HepG2 (cell line): Measurements from ENCODE around the gene SLC43A1. TPM values are rescaled to one million over a fixed set of nuclear protein-coding genes. Genes with fewer than 3 reads are reported as not detected.

Source experiments
- AHDC1 ChIP-seq: sonication (generic); formaldehyde crosslinking; IDR thresholded peaks from 2 replicates; pipeline ENCODE4 v1.5.1; 2020; ENCODE audit warnings: mild to moderate bottlenecking, missing genetic modification reagents, borderline replicate concordance
- ARID3A ChIP-seq: IDR thresholded peaks from 2 replicates; pipeline ENCODE4 v1.6.1; 2012; ENCODE audit warnings: low read depth, low read length, improper control_type of control experiment
- BORCS8-MEF2B ChIP-seq: sonication (generic); formaldehyde crosslinking; IDR thresholded peaks from 2 replicates; pipeline ENCODE4 v1.8.0; 2022; ENCODE audit warnings: mild to moderate bottlenecking, missing genetic modification reagents
- BRF2 ChIP-seq: sonication (generic); formaldehyde crosslinking; IDR thresholded peaks from 2 replicates; pipeline ENCODE4 v1.8.1; 2022; ENCODE audit warnings: mild to moderate bottlenecking, missing genetic modification reagents
- CBX2 ChIP-seq, 2 experiments: fragments of 200-600 bp in 1 of 2; sonication (generic); formaldehyde crosslinking in 1 of 2; IDR thresholded peaks; 2 replicates each; pipeline versions ENCODE4 v1.7.0 to v1.8.1; 2018 to 2022; ENCODE audit warnings: low read depth in 2 of 2, low read length in 1 of 2, mild to moderate bottlenecking in 1 of 2, missing genetic modification reagents in 1 of 2
- FOXO1 ChIP-seq: sonication (generic); formaldehyde crosslinking; IDR thresholded peaks from 2 replicates; pipeline ENCODE4 v1.4.0; 2020; ENCODE audit warnings: missing genetic modification reagents
- GABPB1 ChIP-seq: IDR thresholded peaks from 2 replicates; pipeline ENCODE4 v1.6.1; 2016; ENCODE audit warnings: mild to moderate bottlenecking, missing genetic modification reagents, moderate library complexity, missing compliant biosample characterization
- HNF4G ChIP-seq, 2 experiments: sonication (generic) in 1 of 2; formaldehyde crosslinking in 1 of 2; IDR thresholded peaks; 2 replicates each; pipeline versions ENCODE4 v1.4.0 to v1.6.1; 2011 to 2020; ENCODE audit warnings: borderline replicate concordance in 2 of 2, low read depth in 2 of 2, mild to moderate bottlenecking in 2 of 2, low read length in 1 of 2, missing genetic modification reagents in 1 of 2, moderate library complexity in 1 of 2
- KLF16 ChIP-seq, 2 experiments: sonication (generic) in 1 of 2; formaldehyde crosslinking in 1 of 2; IDR thresholded peaks; 2 replicates each; pipeline versions ENCODE4 v1.6.1 to v1.8.0; 2016 to 2023; ENCODE audit warnings: missing genetic modification reagents in 2 of 2, missing compliant biosample characterization in 1 of 2
- MIER3 ChIP-seq: IDR thresholded peaks from 2 replicates; pipeline ENCODE4 v1.6.1; 2016; ENCODE audit warnings: missing compliant biosample characterization, borderline replicate concordance
- NFATC3 ChIP-seq: sonication (generic); formaldehyde crosslinking; IDR thresholded peaks from 2 replicates; pipeline ENCODE4 v1.5.1; 2020; ENCODE audit warnings: mild to moderate bottlenecking, missing genetic modification reagents
- SMAD1 ChIP-seq: sonication (generic); formaldehyde crosslinking; IDR thresholded peaks from 2 replicates; pipeline ENCODE4 v1.4.0; 2020; ENCODE audit warnings: missing genetic modification reagents, low read depth, mild to moderate bottlenecking, borderline replicate concordance
- TOPORS ChIP-seq: sonication (generic); formaldehyde crosslinking; IDR thresholded peaks from 2 replicates; pipeline ENCODE4 v1.8.0; 2023; ENCODE audit warnings: mild to moderate bottlenecking, missing genetic modification reagents
- ZNF180 ChIP-seq: sonication (generic); formaldehyde crosslinking; IDR thresholded peaks from 2 replicates; pipeline ENCODE4 v1.4.0; 2020; ENCODE audit warnings: low read depth, missing genetic modification reagents, borderline replicate concordance
- ZNF264 ChIP-seq: sonication (generic); formaldehyde crosslinking; IDR thresholded peaks from 2 replicates; pipeline ENCODE4 v1.4.0; 2020; ENCODE audit warnings: missing genetic modification reagents
- ZNF350 ChIP-seq: sonication (generic); formaldehyde crosslinking; IDR thresholded peaks from 2 replicates; pipeline ENCODE4 v1.4.0; 2020; ENCODE audit warnings: mild to moderate bottlenecking, low read depth, missing genetic modification reagents, borderline replicate concordance
- ZNF773 ChIP-seq: sonication (generic); formaldehyde crosslinking; IDR thresholded peaks from 2 replicates; pipeline ENCODE4 v1.4.0; 2020; ENCODE audit warnings: missing genetic modification reagents, borderline replicate concordance
- ZNF792 ChIP-seq: IDR thresholded peaks from 2 replicates; pipeline ENCODE4 v1.6.1; 2016
- ZSCAN5A ChIP-seq: sonication (generic); formaldehyde crosslinking; IDR thresholded peaks from 2 replicates; pipeline ENCODE4 v1.8.0; 2022; ENCODE audit warnings: mild to moderate bottlenecking, missing genetic modification reagents, borderline replicate concordance
- polyA plus RNA-seq, 8 experiments: library from polyadenylated mRNA; depleted of rRNA in 3 of 8; stranded (reverse) in 7 of 8; unstranded in 1 of 8; fragments of >200 nt; fragmentation: Illumina TruSeq in 4 of 8; extraction: Trizol in 4 of 8; gene quantifications; 2 replicates each; pipeline versions ENCODE4 v1.2.1 to v1.2.3, GENCODE V29; 2011 to 2016; ENCODE audit warnings: low read depth in 4 of 8, missing spikeins in 1 of 8, mixed read lengths in 1 of 8; ENCODE audit not compliant: insufficient read depth in 1 of 8
- total RNA-seq, 5 experiments: library from RNA; depleted of rRNA; stranded (reverse); fragments of >200 nt; fragmentation: Illumina TruSeq; extraction: Trizol; gene quantifications; 2 replicates each; pipeline ENCODE4 v1.2.3, GENCODE V29; 2016; ENCODE audit warnings: low read depth in 1 of 5

The SLC43A1 gene
- total and polyA plus RNA-seq, 2 of the 13 experiments (the other 11 are each of a cell fraction or from before 2014, with no cell fraction given), result 72.3 to 87.6 TPM

GRCh38 chr11:57527056-57527631 is 11.6 kb upstream of the SLC43A1 start (continued):
- no peak for TF ChIP-seq BRF2
- TF ChIP-seq BORCS8-MEF2B (CRISPR knock-in tag), result no peak
- TF ChIP-seq ZNF773 (CRISPR knock-in tag), result no peak
- TF ChIP-seq GABPB1 (CRISPR knock-in tag), result no peak
- peak in 1 of 2 experiments; percentile 35; a peak in 1 of 4 replicates for TF ChIP-seq KLF16 (CRISPR knock-in tag; IDR thresholded peaks at IDR 0.05)
- TF ChIP-seq TOPORS (CRISPR knock-in tag), result no peak
- no peak for TF ChIP-seq SMAD1 (CRISPR knock-in tag)
- no peak for TF ChIP-seq FOXO1 (CRISPR knock-in tag)
- 0 out of 2 replicates have a peak, but pooled peaks have one; percentile 14 for TF ChIP-seq ZNF350
- no peak for TF ChIP-seq ZNF180 (CRISPR knock-in tag)
- no peak for TF ChIP-seq ARID3A
- TF ChIP-seq ZNF792 (CRISPR knock-in tag), result no peak; the same call in 1 of the 2 replicates
- no peak for TF ChIP-seq ZSCAN5A
- 0 out of 2 replicates have a peak, but pooled peaks have one; percentile 27 for TF ChIP-seq MIER3
- no peak for TF ChIP-seq AHDC1
- TF ChIP-seq CBX2 (IDR thresholded peaks at IDR 0.05; ENCODE audit: low read depth, low read length), result no peak
- TF ChIP-seq CBX2 (CRISPR knock-in tag; IDR thresholded peaks at IDR 0.05; ENCODE audit: low read depth), result no peak
- no peak for TF ChIP-seq NFATC3
- TF ChIP-seq HNF4G (IDR thresholded peaks at IDR 0.05; ENCODE audit: borderline replicate concordance, low read depth, low read length), result no peak
- TF ChIP-seq HNF4G (CRISPR knock-in tag; IDR thresholded peaks at IDR 0.05; ENCODE audit: borderline replicate concordance, low read depth), result no peak
- TF ChIP-seq ZNF264 (CRISPR knock-in tag), result no peak
